NCI-H526 treated with DMSO at 0.1 percent for 48 hours (cell line): ENCODE results near the gene DCC.

Experiments used
- DNase-seq: peaks from one replicate; lab custom pipeline; 2025; lab: John Stamatoyannopoulos, UW

DCC gene

DNA sequence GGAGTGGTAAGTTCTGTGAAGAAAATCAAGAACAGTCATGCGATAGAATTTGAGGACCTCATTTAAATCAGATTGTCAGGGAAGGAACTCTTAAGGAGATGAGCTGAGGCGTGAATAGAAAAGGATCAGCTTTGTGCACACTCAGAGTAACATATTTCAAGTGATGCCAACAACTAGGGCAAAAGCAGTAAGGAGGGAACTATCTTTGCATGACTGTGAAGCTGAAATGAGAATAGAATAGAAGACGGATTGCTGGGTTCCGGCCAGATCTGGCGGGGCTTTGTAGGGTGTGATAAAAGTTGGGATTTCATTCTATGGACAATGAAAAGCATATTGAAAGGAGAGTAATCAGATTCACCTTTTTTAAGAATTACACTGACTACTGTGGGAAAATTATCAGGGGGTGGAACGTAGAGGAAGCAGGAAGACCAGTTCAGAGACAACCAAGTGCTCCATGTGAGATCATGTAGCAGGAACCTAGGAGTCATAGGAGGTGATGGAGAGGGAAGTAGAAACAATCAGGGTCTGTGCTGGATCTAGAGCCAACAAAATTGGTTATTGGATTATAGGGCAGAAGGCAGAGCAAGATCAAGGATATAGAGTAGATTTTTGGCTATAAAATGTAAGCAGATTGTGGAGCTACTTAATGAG is 884.3 kb downstream of the DCC start:
- no peak for DNase-seq

DNA sequence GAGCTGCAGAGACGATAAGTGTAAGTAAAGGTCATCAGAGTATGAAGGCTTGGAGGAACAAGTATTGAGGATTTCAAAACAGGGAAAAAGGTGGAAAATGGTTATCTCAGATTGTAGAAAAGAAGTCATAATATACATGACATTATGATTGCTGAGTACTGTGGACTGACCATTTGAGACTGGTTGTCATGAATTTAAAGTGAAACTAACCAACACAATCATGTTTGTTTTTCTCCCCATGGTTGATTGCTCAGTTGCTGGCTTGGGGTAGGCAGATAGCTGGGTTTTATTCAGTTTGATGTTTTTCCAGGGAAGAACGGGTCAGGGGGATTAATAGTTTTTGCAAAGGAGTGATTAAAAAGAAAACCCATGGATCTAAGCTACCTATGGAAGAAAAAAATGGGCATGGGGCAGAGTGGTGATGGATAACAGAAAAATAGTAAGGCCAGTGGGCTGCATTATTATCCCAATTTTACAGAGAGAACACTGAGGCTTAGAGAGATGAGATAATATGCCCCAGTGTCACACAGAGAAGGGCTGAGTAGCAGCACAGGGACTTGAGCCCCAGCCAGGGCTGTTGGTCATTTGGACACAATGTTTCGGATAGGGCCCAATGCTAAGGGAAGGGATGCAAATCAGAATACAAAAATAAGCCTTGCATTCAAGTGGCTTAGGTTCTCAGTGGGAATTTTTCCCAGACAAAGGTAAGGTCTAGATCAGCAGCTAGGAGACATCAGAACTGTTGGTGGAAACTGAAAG is 885.7 kb downstream of the DCC start:
- no peak for DNase-seq

DNA sequence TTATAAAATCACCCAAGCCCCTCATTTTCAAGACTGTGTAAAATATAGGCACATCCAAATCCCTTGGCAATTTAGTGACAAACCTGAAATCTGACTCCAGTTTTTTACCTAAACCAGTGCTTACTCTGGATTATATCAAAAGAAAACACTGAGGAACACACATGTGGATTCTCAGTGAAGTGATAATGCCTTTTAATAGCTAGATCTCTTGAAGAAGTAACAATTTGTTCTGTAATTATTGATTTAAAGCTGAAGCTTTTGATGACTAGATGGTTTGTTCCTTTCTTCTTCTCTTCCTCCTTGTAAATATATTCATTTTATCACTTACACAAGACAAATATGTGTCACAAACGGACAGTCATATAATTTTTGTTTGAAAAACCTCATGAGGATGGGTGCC is 894.6 kb downstream of the DCC start:
- DNase-seq: no peak

DNA sequence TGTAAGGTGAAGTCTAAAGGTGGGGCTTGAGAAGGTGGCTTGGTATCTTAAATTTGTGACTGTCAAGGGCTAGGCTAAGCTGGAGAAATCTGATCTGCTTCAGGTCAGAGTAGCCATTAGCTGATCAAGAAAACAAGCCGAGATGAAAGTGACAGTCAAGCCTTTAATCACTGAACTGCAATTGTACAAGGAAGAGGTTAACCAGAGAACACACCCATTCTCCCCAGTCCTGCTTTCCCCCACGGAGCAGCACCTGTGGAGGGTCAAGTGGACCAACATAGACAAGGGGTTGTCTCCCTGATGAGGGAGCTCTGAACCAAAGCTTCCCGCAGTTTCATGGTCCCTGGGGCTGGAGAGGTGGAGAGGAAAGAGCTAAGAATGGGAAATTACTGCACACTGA is 901.2 kb downstream of the DCC start:
- DNase-seq: no peak

DNA sequence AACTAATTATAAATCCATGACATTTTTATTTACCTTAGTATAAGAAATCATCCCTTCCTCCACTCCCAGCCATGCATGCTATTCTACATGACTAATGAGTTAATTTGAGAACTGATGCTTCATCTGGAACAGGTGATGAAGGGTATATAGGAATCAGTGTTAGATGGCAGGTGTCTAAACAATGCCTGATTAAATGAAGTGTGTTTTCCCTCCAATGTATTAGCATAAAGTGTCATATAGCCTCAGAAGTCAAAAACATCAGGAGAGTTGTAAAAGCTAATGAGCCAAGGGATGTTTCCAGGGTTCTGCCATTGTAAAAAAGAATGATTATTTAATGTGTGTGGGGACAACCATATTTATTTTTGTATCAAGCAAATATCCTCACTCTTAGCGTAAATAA is 913.8 kb downstream of the DCC start:
- no peak for DNase-seq

DNA sequence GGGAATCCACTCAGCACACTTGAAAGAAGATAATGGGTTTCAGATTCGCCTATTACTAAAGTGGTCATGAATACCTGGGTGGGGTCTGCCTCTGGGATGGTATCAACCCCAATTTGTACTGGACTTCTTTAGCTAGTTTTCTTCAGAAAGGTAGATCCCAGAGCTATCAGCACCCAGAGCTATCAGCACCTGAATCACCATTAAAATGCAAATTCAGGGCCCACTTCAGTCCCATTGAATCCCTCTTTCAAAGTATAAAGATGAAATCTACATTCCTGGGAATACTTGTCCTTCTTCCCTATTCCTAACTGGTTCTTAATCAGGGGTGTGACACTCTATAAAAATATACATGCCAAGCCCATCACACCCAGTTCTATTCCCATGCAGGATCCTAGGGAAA is 914.3 kb downstream of the DCC start:
- no peak for DNase-seq

DNA sequence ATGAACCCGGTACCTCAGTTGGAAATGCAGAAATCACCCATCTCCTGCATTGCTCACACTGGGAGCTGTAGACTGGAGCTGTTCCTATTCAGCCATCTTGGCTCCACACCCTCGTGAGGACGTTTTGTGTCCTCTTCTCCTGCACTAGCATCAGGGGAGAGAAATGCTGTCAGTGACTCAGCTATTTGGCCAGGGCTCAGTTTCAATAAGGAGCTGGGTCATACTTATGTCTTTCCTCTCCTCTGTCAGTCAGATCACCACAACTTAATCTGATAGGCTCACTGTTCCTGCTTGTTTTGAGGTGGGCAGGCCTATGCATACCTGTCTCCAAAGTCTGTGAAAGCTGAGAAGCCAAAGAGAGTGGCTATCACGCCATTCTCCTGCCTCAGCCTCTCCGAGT is 921.2 kb downstream of the DCC start:
- DNase-seq: no peak

DNA sequence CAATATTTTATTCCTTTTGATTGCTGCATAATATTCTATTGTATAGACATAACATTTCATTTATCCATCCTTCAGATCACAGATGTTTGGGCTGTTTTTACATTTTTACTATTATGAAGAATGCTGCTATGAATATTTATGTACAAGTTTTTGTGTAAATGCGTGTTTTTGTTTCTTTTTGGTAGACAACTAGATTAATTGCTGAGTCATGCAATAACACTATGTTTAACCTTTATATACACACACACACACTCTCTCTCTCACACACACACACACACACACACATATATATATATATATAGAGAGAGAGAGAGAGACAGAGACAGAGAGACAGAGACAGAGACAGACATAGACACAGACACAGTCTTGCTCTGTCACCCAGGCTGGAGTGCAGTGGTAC is 926.9 kb downstream of the DCC start:
- DNase-seq: no peak

DNA sequence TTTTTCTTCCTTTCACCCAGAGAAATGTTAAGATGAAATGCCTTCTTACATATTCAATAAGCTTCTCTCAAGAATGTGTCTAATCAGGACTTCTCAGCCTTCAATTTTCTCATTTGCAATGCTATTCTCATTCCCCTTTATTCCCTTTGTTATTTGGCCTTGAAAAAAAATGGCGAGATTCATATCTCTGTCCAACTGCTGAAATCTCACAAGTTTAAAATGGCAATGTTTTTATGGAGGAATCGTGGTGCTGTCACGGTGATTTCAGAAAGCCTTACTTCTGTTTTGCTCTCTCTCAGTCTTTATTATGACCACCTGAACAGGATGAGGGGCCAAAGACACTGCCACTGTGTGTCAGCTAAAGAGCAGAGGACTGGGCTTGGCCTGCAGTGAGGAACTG is 928.5 kb downstream of the DCC start:
- DNase-seq: no peak

DNA sequence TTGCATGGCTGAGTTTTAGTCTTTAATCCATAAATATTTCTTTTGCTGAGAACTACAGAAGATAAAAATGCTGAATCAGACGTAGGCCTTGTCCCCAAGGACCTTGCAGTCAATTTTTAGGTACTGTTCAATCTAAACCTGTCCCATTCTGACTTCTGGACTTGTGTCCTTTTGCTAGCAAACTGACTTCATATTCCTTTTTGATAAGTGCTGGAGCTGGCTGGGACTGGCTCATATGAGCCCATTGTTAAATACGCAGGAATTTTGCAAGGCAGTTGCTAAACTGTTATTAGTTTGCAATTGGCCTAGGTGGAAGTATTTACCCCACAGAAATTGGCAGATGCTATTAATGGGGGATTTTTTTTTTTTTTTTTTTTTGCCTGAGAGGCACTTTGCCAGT is 941.4 kb downstream of the DCC start:
- no peak for DNase-seq

DNA sequence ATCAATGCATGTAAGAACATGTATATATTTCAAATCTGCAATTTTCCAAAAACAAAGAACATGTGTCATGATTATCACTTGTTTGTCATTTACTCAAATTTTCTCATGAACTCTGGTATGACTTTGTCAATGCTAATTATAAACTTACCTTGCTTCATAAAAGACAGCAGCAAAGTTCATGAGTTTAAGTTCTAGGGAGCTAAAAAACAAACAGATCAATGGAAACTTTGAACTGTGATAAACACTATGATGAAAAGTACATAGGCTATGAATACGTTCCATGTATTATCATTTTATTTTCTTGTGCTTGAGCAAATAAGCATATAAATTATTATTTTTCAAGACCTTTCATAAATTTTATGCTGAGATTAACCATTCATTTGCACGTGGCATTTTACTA is 943.7 kb downstream of the DCC start:
- no peak for DNase-seq

DNA sequence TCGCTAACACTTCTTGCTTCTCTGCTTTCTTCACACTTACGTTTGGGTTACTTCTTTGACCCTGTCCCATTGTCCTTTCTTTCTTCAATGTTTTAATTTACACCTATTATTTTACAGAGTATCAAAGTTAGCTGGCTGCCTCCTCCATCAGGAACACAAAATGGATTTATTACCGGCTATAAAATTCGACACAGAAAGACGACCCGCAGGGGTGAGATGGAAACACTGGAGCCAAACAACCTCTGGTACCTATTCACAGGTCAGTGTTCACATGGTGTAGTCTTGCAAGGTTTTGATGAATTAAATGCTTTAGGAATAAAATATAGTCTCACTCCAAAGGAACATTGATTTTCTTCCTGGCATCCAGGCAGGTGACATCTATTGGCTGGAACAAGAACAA is 965.5 kb downstream of the DCC start:
- DNase-seq: no peak

DNA sequence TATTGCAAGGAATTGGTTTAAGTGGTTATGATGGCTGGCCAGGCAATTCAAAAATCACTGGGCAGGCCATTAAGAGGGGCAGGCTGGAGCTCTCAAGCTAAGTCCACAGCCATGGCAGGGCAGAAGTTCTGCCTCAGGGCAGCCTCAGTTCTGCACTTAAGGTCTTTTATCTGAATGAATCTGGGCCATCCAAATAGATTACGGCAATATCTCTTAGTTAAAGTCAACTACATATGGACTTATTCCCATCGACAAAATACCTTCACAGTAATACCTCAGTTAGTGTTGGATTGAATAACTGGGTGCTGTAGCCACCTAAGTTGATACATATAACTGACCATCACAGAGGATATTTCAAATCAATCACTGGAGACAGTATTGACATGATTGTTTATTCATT is 979.6 kb downstream of the DCC start:
- DNase-seq: no peak

DNA sequence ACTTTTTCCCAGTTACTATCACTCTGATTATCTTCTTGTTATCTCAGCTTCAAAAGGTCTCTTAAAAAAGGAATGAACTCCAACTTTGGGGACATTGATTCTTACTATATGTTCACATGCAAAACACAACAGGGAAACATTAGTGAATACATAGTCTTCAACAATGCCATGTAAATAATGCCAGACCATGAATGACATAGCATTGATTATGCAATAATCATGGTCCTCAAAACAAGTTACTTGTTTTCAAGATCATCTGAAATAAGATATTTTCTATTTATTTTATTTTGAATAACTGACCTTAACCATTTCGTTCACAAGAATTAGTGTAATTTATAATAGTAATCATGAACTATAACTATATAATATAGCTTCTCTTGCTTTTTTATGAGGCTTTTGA is 982.2 kb downstream of the DCC start:
- DNase-seq: no peak

DNA sequence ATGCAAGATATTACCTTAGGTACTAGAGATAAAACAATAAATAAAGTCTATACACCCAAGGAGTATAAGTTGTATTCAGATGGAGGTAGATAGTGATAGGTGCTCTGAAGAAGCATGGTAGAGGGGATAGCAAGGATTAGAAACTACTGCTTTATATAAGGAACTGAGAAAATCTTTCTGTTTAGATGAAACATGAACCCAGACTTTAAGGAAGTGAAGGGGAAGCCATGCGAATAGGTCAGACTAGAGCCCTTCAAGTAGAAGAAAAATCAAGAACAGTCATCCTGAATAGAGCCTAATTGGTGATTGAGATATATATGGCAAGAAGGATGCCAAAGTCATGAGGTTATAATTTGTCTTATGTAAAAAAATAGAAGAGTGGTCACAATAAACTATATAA is 984.4 kb downstream of the DCC start:
- no peak for DNase-seq

DNA sequence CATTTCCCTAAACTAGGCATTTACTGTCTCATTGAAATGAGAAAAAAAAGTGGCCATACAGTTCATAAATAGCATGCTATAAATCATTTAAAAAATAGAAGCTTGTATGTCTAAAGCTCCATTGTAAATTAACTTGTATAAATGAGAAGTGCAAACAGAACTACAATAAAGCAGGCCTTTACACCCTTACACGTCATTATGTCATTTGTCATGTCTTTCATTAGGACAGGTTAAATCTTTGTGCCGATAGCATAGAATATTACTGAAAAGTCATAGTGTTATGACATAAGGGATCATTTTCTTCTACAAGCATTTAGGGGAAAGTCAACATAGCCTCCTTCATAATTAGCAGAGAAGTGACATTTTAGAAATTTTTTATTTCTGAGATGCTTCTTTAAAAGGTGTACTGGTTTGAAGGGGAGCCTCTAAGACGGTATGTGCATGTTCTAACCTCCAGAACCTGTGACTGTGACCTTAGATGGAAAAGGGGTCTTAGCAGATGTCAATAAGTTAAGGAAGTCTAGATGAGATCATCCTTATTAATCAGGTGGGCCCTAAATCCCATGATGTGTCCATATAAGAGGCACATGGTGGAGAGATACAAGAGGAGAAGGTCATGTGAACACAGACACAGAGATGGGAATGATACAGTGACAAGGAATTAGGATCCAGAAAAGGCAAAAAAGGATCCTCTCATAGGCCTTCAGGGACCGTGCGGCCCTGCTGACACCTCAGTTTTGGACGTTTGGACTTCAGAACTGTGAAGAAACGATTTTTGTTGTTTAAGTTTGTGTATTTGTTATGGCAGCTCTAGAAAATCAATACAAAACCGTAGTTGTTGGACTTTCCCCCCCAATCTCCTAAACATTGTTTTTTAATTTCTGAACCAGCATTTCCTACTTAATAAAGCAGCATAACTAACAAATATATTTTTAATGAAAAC is 1020.8 kb downstream of the DCC start:
- DNase-seq: no peak

DNA sequence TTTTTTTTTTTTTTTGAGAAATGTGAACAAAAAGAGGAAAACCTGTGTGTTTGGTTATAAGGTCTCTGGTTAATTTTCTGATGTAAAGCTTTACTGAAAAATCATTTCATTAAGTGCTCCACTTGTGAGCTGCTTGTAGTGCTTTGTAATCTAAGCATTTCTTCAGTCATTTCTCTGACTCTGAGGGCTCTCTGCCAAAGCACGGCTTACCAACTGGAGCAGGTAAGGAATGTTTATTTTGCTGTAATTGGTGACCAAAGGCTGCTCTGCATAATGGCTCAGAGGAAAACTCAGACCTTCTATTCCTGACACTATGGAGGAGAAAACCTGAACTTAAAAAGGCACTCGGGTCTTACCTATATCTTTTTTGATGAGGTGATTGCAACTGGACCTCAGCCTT is 1035.6 kb downstream of the DCC start:
- no peak for DNase-seq

DNA sequence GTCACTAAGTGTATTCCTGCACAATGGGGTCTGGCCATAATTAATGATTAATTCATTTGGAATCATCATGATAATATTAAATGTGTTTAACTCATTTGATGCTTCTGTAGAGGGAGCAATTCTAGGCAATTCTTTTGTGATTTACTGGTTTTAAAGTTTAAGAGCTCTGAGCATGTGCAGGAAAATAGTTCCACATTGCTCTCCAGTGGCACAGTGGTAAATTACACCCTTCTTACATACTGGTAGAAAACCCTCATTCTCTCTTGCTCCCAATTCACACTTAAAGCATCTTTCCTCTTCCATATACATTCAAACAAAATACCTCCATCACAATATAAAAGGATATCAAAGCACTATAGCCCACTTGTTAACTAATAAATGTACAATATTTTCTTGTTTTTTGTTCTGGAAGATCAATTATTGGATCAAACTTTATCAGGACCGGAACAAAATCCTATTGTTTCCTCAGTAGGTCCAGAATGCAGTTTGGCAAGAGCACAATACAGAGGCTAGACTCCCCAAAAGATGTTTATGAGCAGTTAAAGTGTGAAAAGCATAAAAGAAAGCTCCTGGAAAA is 1040.2 kb downstream of the DCC start:
- peak; percentile 2 for DNase-seq

DNA sequence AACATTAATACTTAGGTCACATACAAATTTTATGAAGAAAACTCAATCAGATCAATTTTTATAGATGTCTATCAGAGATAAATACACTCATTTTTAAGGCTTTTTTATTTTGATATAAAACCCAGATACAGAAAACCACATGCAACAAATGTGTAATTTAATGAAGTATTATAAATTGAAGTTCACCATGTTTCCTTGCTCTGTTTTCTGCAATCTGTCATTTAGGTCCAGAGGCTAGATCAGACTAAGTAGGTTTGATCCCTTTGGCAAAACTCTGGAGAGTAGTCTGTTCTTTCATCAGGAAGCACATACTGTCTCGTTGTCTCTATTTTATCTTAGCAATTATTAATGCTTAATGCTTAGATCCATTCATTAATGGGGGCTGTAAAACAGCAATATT is 1042.9 kb downstream of the DCC start:
- no peak for DNase-seq

DNA sequence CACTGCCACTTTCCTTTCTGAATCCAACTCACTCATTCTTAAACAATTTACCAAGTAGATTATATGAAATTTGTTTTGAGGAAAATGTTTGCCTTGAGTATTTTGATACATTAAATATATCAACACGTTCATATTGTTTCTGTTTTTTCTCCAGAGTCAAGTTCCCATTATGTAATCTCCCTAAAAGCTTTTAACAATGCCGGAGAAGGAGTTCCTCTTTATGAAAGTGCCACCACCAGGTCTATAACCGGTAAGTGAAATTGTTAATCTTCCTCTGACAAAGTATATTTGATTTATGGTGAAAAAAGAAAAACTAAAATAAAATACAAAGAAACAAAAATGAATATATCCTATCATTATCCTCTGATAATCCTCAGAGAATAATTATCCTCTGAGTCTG is 1045.9 kb downstream of the DCC start:
- no peak for DNase-seq

DNA sequence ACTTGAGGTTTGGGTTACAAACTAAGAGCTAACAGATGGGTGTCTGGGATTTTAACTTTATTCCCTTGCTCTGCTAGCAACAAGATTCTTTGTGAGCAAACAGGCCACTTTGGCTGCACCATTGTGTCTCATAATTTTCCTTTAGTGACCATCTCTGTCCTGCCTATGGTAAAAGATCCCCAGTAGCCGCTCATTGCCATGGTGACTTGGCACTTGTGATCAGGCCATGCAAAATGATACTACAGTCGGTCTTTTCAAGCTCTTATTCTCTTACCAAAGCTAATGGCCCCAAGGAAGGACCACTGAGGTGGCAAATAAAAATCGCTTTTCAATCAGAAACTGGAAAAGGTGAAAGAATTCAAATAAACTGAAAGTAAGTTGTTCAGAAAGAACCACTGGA is 1047.6 kb downstream of the DCC start:
- no peak for DNase-seq

DNA sequence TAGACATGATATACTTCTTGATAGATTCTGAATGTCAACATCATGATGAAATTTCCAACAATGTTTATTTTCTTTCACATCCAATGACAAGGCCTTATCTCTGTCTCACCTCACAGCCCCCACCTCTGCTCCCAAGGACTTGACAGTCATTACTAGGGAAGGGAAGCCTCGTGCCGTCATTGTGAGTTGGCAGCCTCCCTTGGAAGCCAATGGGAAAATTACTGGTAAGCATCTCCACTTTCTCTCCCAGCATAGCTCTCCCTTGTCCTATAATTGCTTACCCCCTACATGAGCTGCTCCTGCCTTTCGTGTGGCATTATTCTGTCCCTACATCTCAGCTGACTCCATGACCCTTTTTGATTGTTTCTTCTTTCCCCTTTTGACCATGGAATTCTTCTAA is 1062.7 kb downstream of the DCC start:
- DNase-seq: no peak

DNA sequence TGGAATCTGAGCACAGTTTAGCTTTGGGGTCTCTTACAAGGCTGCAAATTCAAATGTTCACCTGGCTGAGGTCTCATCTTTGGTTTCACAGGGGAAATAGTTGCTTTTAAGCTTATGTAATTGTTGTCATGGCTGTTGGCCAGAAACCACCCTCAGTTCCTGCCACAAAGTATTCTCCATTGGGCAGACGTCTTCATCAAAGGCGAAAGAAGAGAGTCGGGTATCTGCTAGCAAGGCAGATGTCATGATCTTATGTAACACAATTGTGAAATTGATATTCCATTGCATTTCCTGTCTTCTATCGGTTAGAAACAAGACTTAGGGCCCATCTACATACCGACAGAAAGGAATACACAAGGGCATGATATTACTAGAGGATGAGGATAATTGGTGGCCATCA is 1068.3 kb downstream of the DCC start:
- no peak for DNase-seq
